ENCODE measurements around the gene KCTD17. TPM values are rescaled to one million over a fixed set of nuclear protein-coding genes. Genes with fewer than 3 reads are reported as not detected.

Gene KCTD17
- total RNA-seq, 4 donors from 2014 or later: 17.9 to 35.8 (median 28.7) TPM

- H3K36me3 ChIP-seq: peaks cover 0 to 28% (median 9%) of the 10 kb centered on the region in 4 donors
- DNase-seq (ENCODE audit: extremely low spot score): peak; percentile 93
- TF ChIP-seq EP300 (IDR thresholded peaks at IDR 0.05) (no peak), POLR2A (IDR thresholded peaks at IDR 0.05; ENCODE audit: low read depth) (no peak), POLR2AphosphoS5 (IDR thresholded peaks at IDR 0.05) (peak in 1 of 2 donors; percentile 25), CTCF (IDR thresholded peaks at IDR 0.05) (no peak)
- WGBS: 1% methylated on average over 13 of the region's 35 CpGs
- H3K9me3 ChIP-seq: no peaks in the 10 kb centered on the region
- peak overlapping the region; percentile 86 to 98 (median 92) for H3K4me3 ChIP-seq
- no peaks in the 10 kb centered on the region for H3K27me3 ChIP-seq
- intact Hi-C loops (cut with DNase I): no loop called here
- H3K27ac ChIP-seq (replicated peaks in 1 of 4): peak overlapping the region; percentile 89 to 97 (median 94)
- peaks cover 64 to 81% (median 73%) of the 10 kb centered on the region in 4 donors for H3K4me1 ChIP-seq
These were observed 32.7 kb upstream of the KCTD17 start for GRCh38 chr22:37018815-37019308.

GRCh38 chr22:37019309-37020191, 32.0 kb upstream of the KCTD17 start, which contains the start of the genes MPST and TST:
TSS of gene MPST (plus strand) at chr22:37019742. CDS start at chr22:37019837, 95 bp downstream.
TSS of gene TST (minus strand) at chr22:37019447. CDS start at chr22:37018732, 715 bp downstream.
- peaks cover 64 to 82% (median 72%) of the 10 kb centered on the region in 4 donors for H3K4me1 ChIP-seq
- H3K36me3 ChIP-seq: peaks cover 4 to 35% (median 14%) of the 10 kb centered on the region in 4 donors
- no peaks in the 10 kb centered on the region for H3K9me3 ChIP-seq
- TF ChIP-seq CTCF (IDR thresholded peaks at IDR 0.05): peak in 2 of 3 experiments; percentile 45 to 58
- peak in 1 of 2 donors; percentile 73 for TF ChIP-seq POLR2AphosphoS5 (IDR thresholded peaks at IDR 0.05)
- TF ChIP-seq POLR2A (IDR thresholded peaks at IDR 0.05; ENCODE audit: low read depth): no peak
- peak within 1 kb of the TSS; percentile 89 to 97 (median 94) for H3K27ac ChIP-seq (replicated peaks in 1 of 4)
- intact Hi-C loops (cut with DNase I): no loop called here
- WGBS: 0% methylated on average over 47 of the region's 107 CpGs
- no peak for DNase-seq (ENCODE audit: extremely low spot score)
- peak within 1 kb of the TSS; percentile 86 to 98 (median 92) for H3K4me3 ChIP-seq
- no peaks in the 10 kb centered on the region for H3K27me3 ChIP-seq

GRCh38 chr22:37020192-37020479, 31.4 kb upstream of the KCTD17 start:
- WGBS: 0% methylated on average over 5 of the region's 5 CpGs
- peaks cover 10 to 40% (median 20%) of the 10 kb centered on the region in 4 donors for H3K36me3 ChIP-seq
- peak overlapping the region; percentile 89 to 97 (median 94) for H3K27ac ChIP-seq (replicated peaks in 1 of 4)
- no peak for TF ChIP-seq CTCF (IDR thresholded peaks at IDR 0.05)
- TF ChIP-seq POLR2A (IDR thresholded peaks at IDR 0.05; ENCODE audit: low read depth): no peak
- TF ChIP-seq POLR2AphosphoS5 (IDR thresholded peaks at IDR 0.05): no peak
- no peak for TF ChIP-seq EP300 (IDR thresholded peaks at IDR 0.05)
- no peak for DNase-seq (ENCODE audit: extremely low spot score)
- H3K27me3 ChIP-seq: no peaks in the 10 kb centered on the region
- no peaks in the 10 kb centered on the region for H3K9me3 ChIP-seq
- H3K4me1 ChIP-seq: peaks cover 62 to 82% (median 67%) of the 10 kb centered on the region in 4 donors
- peak overlapping the region; percentile 86 to 98 (median 92) for H3K4me3 ChIP-seq
- intact Hi-C loops (cut with DNase I): no loop called here

- Histone ChIP-seq H3K27me3 (no peaks in the 10 kb centered on the region), H3K4me3 (peak overlapping the region; percentile 86 to 98 (median 92)), H3K27ac (replicated peaks in 1 of 4) (peak overlapping the region in 1 of 4 donors; percentile 97), H3K36me3 (peaks cover 13 to 50% (median 28%) of the 10 kb centered on the region in 4 donors), H3K4me1 (peaks cover 56 to 74% (median 64%) of the 10 kb centered on the region in 4 donors), H3K9me3 (no peaks in the 10 kb centered on the region)
- DNase-seq (ENCODE audit: extremely low spot score): no peak
- 91% methylated on average over 5 of the region's 5 CpGs for WGBS
- no peak for TF ChIP-seq EP300 (IDR thresholded peaks at IDR 0.05)
- TF ChIP-seq POLR2AphosphoS5 (IDR thresholded peaks at IDR 0.05): no peak
- no peak for TF ChIP-seq POLR2A (IDR thresholded peaks at IDR 0.05; ENCODE audit: low read depth)
- no peak for TF ChIP-seq CTCF (IDR thresholded peaks at IDR 0.05)
- intact Hi-C loops (cut with DNase I): no loop called here
These were observed 30.5 kb upstream of the KCTD17 start for GRCh38 chr22:37021041-37021440.

Data from esophagus muscularis mucosa (tissue), 4 donors.